HCT116 (cell line): ENCODE results near the gene LRRC56. TPM values are rescaled to one million over a fixed set of nuclear protein-coding genes. Genes with fewer than 3 reads are reported as not detected.

Source experiments
- ATAC-seq: fragments of 200-7000 bp; cut with Tn5 transposase; 2 replicates; pipeline ENCODE4 v1.9.1; 2020; ENCODE audit warnings: mild to moderate bottlenecking, moderate library complexity
- BruUV-seq: library from RNA; stranded (reverse); fragments of 400-500 nt; replicated peaks from 2 replicates; lab custom pipeline; 2021; lab: Mats Ljungman, UMichigan
- CTCF ChIA-PET: fragments of 300-600 bp; sonication (Branson Sonifier 250); formaldehyde crosslinking; loops from one replicate; lab custom pipeline; 2021; ENCODE audit warnings: antibody characterized with exemption; lab: Charles Lee
- POLR2A ChIA-PET: fragments of 300-600, 350-600 bp; sonication (Branson Sonifier 250); formaldehyde crosslinking; loops from one replicate; lab custom pipeline; 2021; ENCODE audit warnings: antibody characterized with exemption; lab: Charles Lee
- RAD21 ChIA-PET, 2 experiments: fragments of 300-600 bp; sonication (Branson Sonifier 250); formaldehyde crosslinking; loops; one replicate each; lab custom pipeline; 2023; ENCODE audit warnings: low total read pairs in 2 of 2; ENCODE audit not compliant: uncharacterized antibody in 2 of 2, unreplicated experiment in 2 of 2, low non-redundant PET in 1 of 2; lab: Charles Lee
- DNase-seq: peaks from one replicate; pipeline ENCODE4 v3.0.0-alpha.2; 2010; ENCODE audit warnings: low read depth, low spot score
- H2AFZ ChIP-seq: fragments of 200-600 bp; shearing (Covaris generic), sonication (generic); 2 replicates; pipeline ENCODE4 v1.6.1; 2017; ENCODE audit warnings: low read depth, mixed run types, mixed read lengths, antibody characterized with exemption, low read length; ENCODE audit not compliant: poor library complexity, severe bottlenecking
- H3K27ac ChIP-seq: 2 replicates; pipeline ENCODE4 v1.5.1; 2012; ENCODE audit warnings: low read depth, low read length
- H3K27me3 ChIP-seq: fragments of 200-600 bp; sonication (generic); 2 replicates; pipeline ENCODE4 v1.6.1; 2016; ENCODE audit warnings: mixed run types, low read length, mixed read lengths; ENCODE audit not compliant: insufficient read depth
- H3K36me3 ChIP-seq, 2 experiments: fragments of 200-500 bp in 1 of 2; fragments of 200-600 bp in 1 of 2; sonication (Bioruptor generic) in 1 of 2; sonication (generic) in 1 of 2; 2 replicates each; pipeline versions ENCODE4 v1.5.1 to v1.6.1; 2014 to 2016; ENCODE audit warnings: low read length in 2 of 2, inconsistent platforms in 1 of 2, mixed read lengths in 1 of 2, mixed run types in 1 of 2; ENCODE audit not compliant: insufficient read depth in 2 of 2, control insufficient read depth in 1 of 2
- H3K4me1 ChIP-seq, 2 experiments: fragments of 200-600 bp in 1 of 2; sonication (generic) in 1 of 2; 2 replicates each; pipeline versions ENCODE4 v1.5.1 to v1.6.1; 2012 to 2017; ENCODE audit warnings: low read length in 2 of 2, inconsistent platforms in 1 of 2, mild to moderate bottlenecking in 1 of 2, mixed read lengths in 1 of 2, mixed run types in 1 of 2, moderate library complexity in 1 of 2; ENCODE audit not compliant: insufficient read depth in 2 of 2, control insufficient read depth in 1 of 2
- H3K4me2 ChIP-seq: fragments of 200-600 bp; sonication (generic); 2 replicates; pipeline ENCODE4 v1.6.1; 2017; ENCODE audit warnings: mixed run types, low read length, mixed read lengths
- H3K4me3 ChIP-seq, 2 experiments: fragments of 200-600 bp in 1 of 2; sonication (generic) in 1 of 2; replicated peaks in 1 of 2; 2 replicates each; pipeline ENCODE4 v1.5.1; 2011 to 2016; ENCODE audit warnings: low read length in 2 of 2, control low read depth in 1 of 2, low read depth in 1 of 2, mild to moderate bottlenecking in 1 of 2, mixed read lengths in 1 of 2, mixed run types in 1 of 2
- H3K79me2 ChIP-seq: fragments of 200-600 bp; sonication (generic); 2 replicates; pipeline ENCODE4 v1.6.1; 2017; ENCODE audit warnings: mild to moderate bottlenecking, mixed run types, low read length, moderate library complexity, mixed read lengths; ENCODE audit not compliant: insufficient read depth
- H3K9ac ChIP-seq: fragments of 200-600 bp; sonication (generic); 2 replicates; pipeline ENCODE4 v1.6.1; 2016; ENCODE audit warnings: low read length, mixed read lengths
- H3K9me2 ChIP-seq: fragments of 200-600 bp; sonication (generic), shearing (Covaris generic); 2 replicates; pipeline ENCODE4 v1.6.1; 2017; ENCODE audit warnings: mixed run types, mild to moderate bottlenecking, moderate library complexity; ENCODE audit not compliant: insufficient read depth
- H3K9me3 ChIP-seq, 2 experiments: fragments of 200-500 bp in 1 of 2; fragments of 200-600 bp in 1 of 2; sonication (Bioruptor generic) in 1 of 2; sonication (generic) in 1 of 2; 2 replicates each; pipeline ENCODE4 v1.6.1; 2014 to 2017; ENCODE audit warnings: low read length in 2 of 2, mixed read lengths in 2 of 2, inconsistent platforms in 1 of 2, low read depth in 1 of 2, mild to moderate bottlenecking in 1 of 2, mixed run types in 1 of 2, moderate library complexity in 1 of 2; ENCODE audit not compliant: control insufficient read depth in 1 of 2, insufficient read depth in 1 of 2
- H4K20me1 ChIP-seq: fragments of 200-600 bp; sonication (generic), shearing (Covaris generic); 2 replicates; pipeline ENCODE4 v1.6.1; 2017; ENCODE audit warnings: mixed run types, mild to moderate bottlenecking, moderate library complexity; ENCODE audit not compliant: insufficient read depth
- CBX3 ChIP-seq: IDR thresholded peaks from 2 replicates; pipeline ENCODE4 v1.6.1; 2012; ENCODE audit warnings: low read depth
- CEBPB ChIP-seq: IDR thresholded peaks from 2 replicates; pipeline ENCODE4 v1.6.1; 2012; ENCODE audit warnings: low read depth
- EGR1 ChIP-seq: IDR thresholded peaks from 2 replicates; pipeline ENCODE4 v1.6.1; 2012; ENCODE audit warnings: low read depth
- EZH2phosphoT487 ChIP-seq: fragments of 200-600 bp; IDR thresholded peaks from 2 replicates; pipeline ENCODE4 v1.6.1; 2018; ENCODE audit warnings: antibody characterized with exemption, borderline replicate concordance
- JUND ChIP-seq: IDR thresholded peaks from 2 replicates; pipeline ENCODE4 v1.6.1; 2012
- POLR2A ChIP-seq: IDR thresholded peaks from 2 replicates; pipeline ENCODE4 v1.7.0; 2011; ENCODE audit warnings: borderline replicate concordance; ENCODE audit not compliant: insufficient read depth, insufficient read length; ENCODE audit errors: extremely low read depth
- RAD21 ChIP-seq: IDR thresholded peaks from 2 replicates; pipeline ENCODE4 v1.6.1; 2012; ENCODE audit warnings: low read depth, mild to moderate bottlenecking
- SP1 ChIP-seq: IDR thresholded peaks from 2 replicates; pipeline ENCODE4 v1.6.1; 2012; ENCODE audit warnings: low read depth
- ZNF274 ChIP-seq: fragments of 200-500 bp; sonication (Bioruptor generic); IDR thresholded peaks from 2 replicates; pipeline ENCODE4 v1.6.1; 2014; ENCODE audit warnings: mild to moderate bottlenecking, low read depth, low read length, inconsistent platforms
- intact Hi-C: fragments of 100-400 bp; cut with micrococcal nuclease; formaldehyde crosslinking; loops from 2 replicates; pipeline ENCODE4 v1.10.0; 2022
- total RNA-seq: library from RNA; stranded (reverse); gene quantifications from one replicate; pipeline ENCODE4 v1.2.1, GENCODE V29; 2021; ENCODE audit not compliant: unreplicated experiment
- TF ChIP-seq, protein P1 (sequence below): IDR thresholded peaks from 2 replicates; pipeline ENCODE4 v1.6.1; 2012
- TF ChIP-seq, protein P2 (sequence below): IDR thresholded peaks from 2 replicates; pipeline ENCODE4 v1.6.1; 2012

The LRRC56 gene
- total RNA-seq, 1 experiment from 2014 or later: 9.1 TPM

DNA sequence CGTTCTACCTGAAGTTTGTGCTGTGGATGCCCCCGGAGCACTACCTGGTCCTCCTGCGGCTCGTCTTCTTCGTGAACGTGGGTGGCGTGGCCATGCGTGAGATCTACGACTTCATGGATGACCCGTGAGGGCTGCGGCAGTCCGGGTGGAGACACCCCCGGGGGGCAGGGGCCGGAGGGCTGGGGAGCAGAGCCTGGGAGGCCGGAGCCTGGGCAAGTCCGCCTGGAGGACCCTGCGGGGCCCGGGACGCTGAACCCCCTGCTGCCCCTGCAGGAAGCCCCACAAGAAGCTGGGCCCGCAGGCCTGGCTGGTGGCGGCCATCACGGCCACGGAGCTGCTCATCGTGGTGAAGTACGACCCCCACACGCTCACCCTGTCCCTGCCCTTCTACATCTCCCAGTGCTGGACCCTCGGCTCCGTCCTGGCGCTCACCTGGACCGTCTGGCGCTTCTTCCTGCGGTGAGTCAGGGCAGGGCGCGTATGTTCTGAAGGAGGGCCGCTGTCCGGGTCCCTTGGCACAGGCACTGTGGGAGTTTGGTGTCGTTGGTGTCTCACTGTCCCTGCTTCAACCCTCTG is 47.6 kb upstream of the LRRC56 start:
- H3K27me3 ChIP-seq: no peaks in the 10 kb centered on the region
- no peaks in the 10 kb centered on the region for H3K9me3 ChIP-seq
- H4K20me1 ChIP-seq: no peaks in the 10 kb centered on the region
- POLR2A ChIA-PET: no interaction called here
- no peaks in the 10 kb centered on the region for H3K9me2 ChIP-seq
- no peaks in the 10 kb centered on the region for H3K4me1 ChIP-seq
- no peak for DNase-seq
- no TSS peak for BruUV-seq
- CTCF ChIA-PET: no interaction called here
- H3K36me3 ChIP-seq: peaks cover 0 to 4% of the 10 kb centered on the region in 2 experiments; a peak in 2 of 4 replicates
- H3K4me3 ChIP-seq: no peak overlapping the region
- TF ChIP-seq JUND (no peak), ZNF274 (no peak), EGR1 (no peak), POLR2A (no peak), SP1 (no peak), EZH2phosphoT487 (no peak)
- TF ChIP-seq, protein P1, sequence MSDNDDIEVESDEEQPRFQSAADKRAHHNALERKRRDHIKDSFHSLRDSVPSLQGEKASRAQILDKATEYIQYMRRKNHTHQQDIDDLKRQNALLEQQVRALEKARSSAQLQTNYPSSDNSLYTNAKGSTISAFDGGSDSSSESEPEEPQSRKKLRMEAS: no peak
- TF ChIP-seq, protein P2, sequence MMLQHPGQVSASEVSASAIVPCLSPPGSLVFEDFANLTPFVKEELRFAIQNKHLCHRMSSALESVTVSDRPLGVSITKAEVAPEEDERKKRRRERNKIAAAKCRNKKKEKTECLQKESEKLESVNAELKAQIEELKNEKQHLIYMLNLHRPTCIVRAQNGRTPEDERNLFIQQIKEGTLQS: no peak
- RAD21 ChIA-PET: no interaction called here
- H3K9ac ChIP-seq: no peak overlapping the region
- intact Hi-C loops: no loop called here
- no peak overlapping the region for H3K4me2 ChIP-seq
- H2AFZ ChIP-seq: no peak overlapping the region
- no peak for ATAC-seq
- H3K79me2 ChIP-seq: no peaks in the 10 kb centered on the region; the same call in 1 of the 2 replicates
- no peak overlapping the region for H3K27ac ChIP-seq

DNA sequence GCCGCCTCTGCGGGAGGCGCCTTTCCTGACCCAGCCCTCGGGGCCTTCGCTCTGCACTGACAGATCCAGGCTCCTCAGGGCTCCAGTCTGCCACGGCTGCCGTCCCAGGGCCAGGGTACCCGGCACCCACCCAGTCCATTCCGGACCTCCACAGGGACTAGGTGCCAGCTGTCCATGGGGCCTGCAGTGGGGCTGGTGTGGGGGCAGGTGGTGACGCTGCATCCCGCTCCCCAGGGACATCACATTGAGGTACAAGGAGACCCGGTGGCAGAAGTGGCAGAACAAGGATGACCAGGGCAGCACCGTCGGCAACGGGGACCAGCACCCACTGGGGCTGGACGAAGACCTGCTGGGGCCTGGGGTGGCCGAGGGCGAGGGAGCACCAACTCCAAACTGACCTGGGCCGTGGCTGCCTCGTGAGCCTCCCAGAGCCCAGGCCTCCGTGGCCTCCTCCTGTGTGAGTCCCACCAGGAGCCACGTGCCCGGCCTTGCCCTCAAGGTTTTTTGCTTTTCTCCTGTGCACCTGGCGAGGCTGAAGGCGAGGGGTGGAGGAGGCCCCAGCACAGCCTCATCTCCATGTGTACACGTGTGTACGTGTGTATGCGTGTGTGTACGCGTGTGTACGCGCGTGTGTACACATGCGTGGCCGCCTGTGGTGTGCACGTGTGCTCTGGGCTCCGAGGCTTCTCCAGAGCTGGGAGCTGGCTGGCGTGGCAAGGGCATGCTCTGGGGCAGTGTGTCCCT is 47.0 kb upstream of the LRRC56 start:
- TF ChIP-seq RAD21 (no peak), CBX3 (no peak), EGR1 (no peak), SP1 (no peak), CEBPB (no peak)
- TF ChIP-seq, protein P1: no peak
- ATAC-seq (no peak), DNase-seq (no peak)
- Histone ChIP-seq H3K79me2 (no peaks in the 10 kb centered on the region; the same call in 1 of the 2 replicates), H3K4me3 (no peak overlapping the region), H3K27me3 (no peaks in the 10 kb centered on the region), H3K9ac (no peak overlapping the region), H3K36me3 (peaks cover 0 to 4% of the 10 kb centered on the region in 2 experiments; a peak in 2 of 4 replicates), H3K4me2 (no peak overlapping the region), H3K27ac (no peak overlapping the region), H2AFZ (no peak overlapping the region), H3K9me3 (no peaks in the 10 kb centered on the region), H3K4me1 (no peaks in the 10 kb centered on the region), H3K9me2 (no peaks in the 10 kb centered on the region), H4K20me1 (no peaks in the 10 kb centered on the region)
- intact Hi-C loops: no loop called here
- BruUV-seq: no TSS peak
- ChIA-PET RAD21 (no interaction called here), CTCF (no interaction called here), POLR2A (no interaction called here)
